Heart right ventricle (tissue), 16 donors: ENCODE data around the gene ST8SIA5. TPM values are rescaled to one million over a fixed set of nuclear protein-coding genes. Genes with fewer than 3 reads are reported as not detected.

ENCODE experiments used
- ATAC-seq, 8 donors: fragments of 200-7000 bp; cut with Tn5 transposase; one replicate each; pipeline ENCODE4 v1.9.1; 2020; ENCODE audit warnings: mild to moderate bottlenecking in 8 of 8, moderate library complexity in 8 of 8, moderate number of reproducible peaks in 1 of 8
- DNase-seq, 2 donors: peaks; one replicate each; pipeline ENCODE4 v3.0.0-alpha.2; 2020
- H3K27ac ChIP-seq, 10 donors: fragments of 200-600 bp; sonication (generic) in 2 of 10; one replicate each; pipeline versions ENCODE4 v1.5.0 to v1.8.0; 2020 to 2022; ENCODE audit warnings: mild to moderate bottlenecking in 3 of 10
- H3K27me3 ChIP-seq, 7 donors: fragments of 200-600 bp; one replicate each; pipeline ENCODE4 v1.8.0; 2021 to 2022; ENCODE audit warnings: mild to moderate bottlenecking in 2 of 7
- H3K36me3 ChIP-seq, 9 donors: fragments of 200-600 bp; sonication (generic) in 1 of 9; one replicate each; pipeline versions ENCODE4 v1.5.0 to v1.8.0; 2020 to 2022; ENCODE audit warnings: mild to moderate bottlenecking in 2 of 9
- H3K4me1 ChIP-seq, 9 donors: fragments of 200-600 bp; sonication (generic) in 1 of 9; one replicate each; pipeline versions ENCODE4 v1.5.0 to v1.8.0; 2020 to 2022; ENCODE audit warnings: mild to moderate bottlenecking in 4 of 9
- H3K4me3 ChIP-seq, 10 donors: fragments of 200-600 bp; sonication (generic) in 2 of 10; one replicate each; pipeline versions ENCODE4 v1.5.0 to v1.8.0; 2020 to 2022; ENCODE audit warnings: mild to moderate bottlenecking in 7 of 10, moderate library complexity in 2 of 10
- H3K9me3 ChIP-seq, 11 donors: fragments of 200-600 bp in 10 of 11; sonication (generic) in 2 of 11; one replicate each; pipeline versions ENCODE4 v1.5.0 to v1.8.0; 2013 to 2022; ENCODE audit warnings: mild to moderate bottlenecking in 2 of 11, control low read depth in 1 of 11, moderate library complexity in 1 of 11
- CTCF ChIP-seq, 9 donors: fragments of 200-600 bp; sonication (generic) in 2 of 9; IDR thresholded peaks; one replicate each; pipeline versions ENCODE4 v1.5.0 to v1.8.0; 2021 to 2022; ENCODE audit warnings: antibody characterized with exemption in 9 of 9, mild to moderate bottlenecking in 5 of 9, moderate library complexity in 1 of 9
- WGBS, 2 donors: extraction: QIAGEN DNeasy Blood & Tissue Kit; methylation state at CpG; one replicate each; pipeline ENCODE4 v1.1.7; 2013; ENCODE audit warnings: inconsistent platforms in 1 of 2; 5-methylcytosine and 5-hydroxymethylcytosine counted together
- intact Hi-C, 10 donors: fragments of 100-400 bp; cut with DNase I; formaldehyde crosslinking; loops; one replicate each; pipeline versions ENCODE4 v1.11.1 to v1.14.2; 2022
- polyA plus RNA-seq, 2 donors: library from polyadenylated mRNA; stranded (reverse); fragments of 200-250 nt; gene quantifications; one replicate each; pipeline ENCODE4 v1.2.3, GENCODE V29; 2013
- total RNA-seq, 10 donors: library from RNA; stranded (reverse); fragmentation: NEBNext Ultra II Directional in 3 of 10; extraction: Animal tissue kit (Norgen Biotek cat#: 25700) in 3 of 10; gene quantifications; one replicate each; pipeline versions ENCODE4 v1.2.1 to v1.2.4, GENCODE V29; 2021 to 2023
- donor health status: Arrhythmogenic right ventricular cardiomyopathy.
- donor health status: ischemic (EF 13 %, LVEDD 7.1; RV severe dilation, severe dysfunction).
- donor health status: healthy with polysubstance abuse.
- donor health status: DM: no; HTN: yes; CAD: no.
- donor health status: DM: no; HTN: no; CAD: no.
- donor health status: ischemic (EF 25% LVEDD 6.9; RV normal size, moderate dysfunction).
- donor health status: ischemic (EF 25% LVEDD 5.7; RV mildly dilated, moderate dysfunction).
- donor health status: healthy.
- donor health status: DM: yes; HTN: yes; CAD: no.
- donor health status: Ischemic cardiomyopathy.
- donor health status: ischemic (EF 35%, LVEDD 5.7; RV mildly dilated, moderate dysfunction).
- donor health status: nonischemic (EF 11% LVEDD 7.7; RV severe dilation, severe dysfunction).
- donor health status: DM: yes; HTN: yes; CAD: no.
- donor health status: PGD.
- donor health status: ischemic (EF 29% LVEDD 5.4; RV normal size, mild dysfunction).
- donor health status: nonischemic (EF 23%, LVEDD 6.1; RV moderate dilation, normal function).

Gene ST8SIA5
- total and polyA plus RNA-seq, 12 donors, result 1.0 to 16.8 (median 5.1) TPM

- TF ChIP-seq CTCF (IDR thresholded peaks at IDR 0.05), result no peak
- H3K4me3 ChIP-seq, result no peak overlapping the region
- H3K27ac ChIP-seq, result no peak overlapping the region
- WGBS, 2 donors, result 67 to 79% methylated on average over 2 of the region's 2 CpGs
- H3K9me3 ChIP-seq, result no peaks in the 10 kb centered on the region
- intact Hi-C loops, result loop anchor here in 1 of 10 donors (10.0 kb wide), 1 partner anchor 57 kb away; no protein-coding TSS in a partner anchor
- DNase-seq, result no peak
- H3K4me1 ChIP-seq, result peaks cover 0 to 15% (median 8%) of the 10 kb centered on the region in 9 donors
- H3K36me3 ChIP-seq, result no peaks in the 10 kb centered on the region
- ATAC-seq, result no peak
- H3K27me3 ChIP-seq, result peaks cover 0 to 13% (median 0%) of the 10 kb centered on the region in 7 donors
Measured at GRCh38 chr18:46621871-46622270, 135.0 kb downstream of the ST8SIA5 start.

DNA sequence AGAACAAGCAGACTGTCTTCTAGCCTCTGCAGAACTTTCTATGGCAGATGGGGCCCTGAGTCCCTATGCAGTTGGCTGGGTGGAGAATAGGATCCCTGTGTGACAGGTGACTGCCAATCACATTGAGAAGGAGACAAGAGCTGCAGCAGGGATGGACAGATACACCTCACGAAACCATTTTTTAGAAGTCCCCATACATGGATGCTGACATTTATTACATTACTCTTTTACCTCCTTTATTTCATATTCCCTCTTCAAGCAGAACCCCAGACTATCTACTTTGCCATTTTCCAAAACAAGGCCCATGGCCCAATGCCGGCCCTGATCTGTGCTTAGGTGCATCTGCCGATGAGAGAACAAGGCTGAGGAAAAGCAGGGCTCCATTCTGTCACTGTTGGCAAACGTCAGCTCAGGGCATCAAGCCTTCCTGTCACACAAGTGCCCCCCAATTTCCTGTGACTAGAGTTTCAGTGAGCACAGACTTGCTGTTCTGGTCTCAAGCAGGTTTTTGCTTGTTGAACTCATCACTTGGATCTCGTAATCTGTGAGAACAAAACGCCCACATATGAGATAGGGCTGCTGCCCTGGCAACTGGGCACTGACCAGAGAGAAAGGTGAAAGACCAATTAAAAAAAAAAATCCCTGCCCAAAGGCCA, 135.6 kb downstream of the ST8SIA5 start:
- WGBS, 2 donors, result 78 to 80% methylated on average over 6 of the region's 6 CpGs

GRCh38 chr18:46619559-46619958, 137.3 kb downstream of the ST8SIA5 start:
- ATAC-seq, result no peak
- H3K27ac ChIP-seq, result no peak overlapping the region
- H3K36me3 ChIP-seq, result no peaks in the 10 kb centered on the region
- no peak for DNase-seq
- no peaks in the 10 kb centered on the region for H3K27me3 ChIP-seq
- H3K4me1 ChIP-seq, result peaks cover 0 to 15% (median 8%) of the 10 kb centered on the region in 9 donors
- H3K9me3 ChIP-seq, result no peaks in the 10 kb centered on the region
- TF ChIP-seq CTCF (IDR thresholded peaks at IDR 0.05), result no peak
- 80% methylated on average over 3 of the region's 3 CpGs for WGBS, 2 donors
- H3K4me3 ChIP-seq, result no peak overlapping the region
- intact Hi-C loops, result no loop called here

More for the DNA sequence above, 135.6 kb downstream of the ST8SIA5 start:
- no peak for ATAC-seq
- TF ChIP-seq CTCF (IDR thresholded peaks at IDR 0.05), result no peak
- Histone ChIP-seq H3K27ac (no peak overlapping the region), H3K27me3 (peaks cover 0 to 8% (median 0%) of the 10 kb centered on the region in 7 donors), H3K36me3 (no peaks in the 10 kb centered on the region), H3K4me1 (peaks cover 0 to 15% (median 8%) of the 10 kb centered on the region in 9 donors), H3K9me3 (no peaks in the 10 kb centered on the region), H3K4me3 (no peak overlapping the region)
- DNase-seq, result no peak
- intact Hi-C loops, result loop anchor here in 1 of 10 donors (10.0 kb wide), 1 partner anchor 56 kb away; no protein-coding TSS in a partner anchor

Other genes with a start within 250 kb of the ST8SIA5 start
- gene LOXHD1, start 99.8 kb downstream of the ST8SIA5 start, total RNA-seq, result 1 to 10 TPM in 4 of 10 donors, under 1 TPM in 6; 0.15 to 1.9 (median 0.95) TPM
- gene LOXHD1, start 99.8 kb downstream of the ST8SIA5 start, polyA plus RNA-seq, result under 1 TPM; 0.19 to 0.51 TPM
- 10 to 100 TPM; 25.5 to 39.2 (median 34.9) TPM for gene PIAS2, start 160.5 kb upstream of the ST8SIA5 start, total RNA-seq
- gene PIAS2, start 160.5 kb upstream of the ST8SIA5 start, polyA plus RNA-seq, result 1 to 10 TPM; 3.4 to 6.1 TPM
- gene KATNAL2, start 160.5 kb upstream of the ST8SIA5 start, total RNA-seq, result 1 to 10 TPM in 9 of 10 donors, under 1 TPM in 1; 0.93 to 3.9 (median 2.2) TPM
- 1 to 10 TPM in 1 of 2 donors, under 1 TPM in 1; 0.74 to 6.1 TPM for gene KATNAL2, start 160.5 kb upstream of the ST8SIA5 start, polyA plus RNA-seq